Activated gamma-delta T cell treated with Interleukin-2 at 50 U/mL for 16 hours (primary cell): ENCODE data around the gene CPSF4.
"Not testable (repeated sequence)": the region's sequence is repeated elsewhere in the genome, so short reads cannot be mapped to it uniquely, and the experiment has no call there.

Experiments
- DNase-seq: peaks from one replicate; pipeline ENCODE4 v3.0.0-alpha.2; 2020

The CPSF4 gene

GRCh38 chr7:99408379-99409191 lies 30.2 kb upstream of the CPSF4 start, which contains the start of the genes BUD31 and PDAP1:
Gene BUD31, plus strand, starts transcription at chr7:99408969. Its CDS starts 2,124 bp downstream, at chr7:99411093.
Gene PDAP1, minus strand, starts transcription at chr7:99408597. Its CDS starts 49 bp downstream, at chr7:99408548.
- peak; percentile 93 for DNase-seq

GRCh38 chr7:99409192-99409572 lies 29.6 kb upstream of the CPSF4 start:
- DNase-seq: no peak

- DNase-seq: no peak
Observed at GRCh38 chr7:99409806-99410205, 28.9 kb upstream of the CPSF4 start.

- no peak for DNase-seq
Observed at GRCh38 chr7:99410635-99411034, 28.1 kb upstream of the CPSF4 start.

DNA sequence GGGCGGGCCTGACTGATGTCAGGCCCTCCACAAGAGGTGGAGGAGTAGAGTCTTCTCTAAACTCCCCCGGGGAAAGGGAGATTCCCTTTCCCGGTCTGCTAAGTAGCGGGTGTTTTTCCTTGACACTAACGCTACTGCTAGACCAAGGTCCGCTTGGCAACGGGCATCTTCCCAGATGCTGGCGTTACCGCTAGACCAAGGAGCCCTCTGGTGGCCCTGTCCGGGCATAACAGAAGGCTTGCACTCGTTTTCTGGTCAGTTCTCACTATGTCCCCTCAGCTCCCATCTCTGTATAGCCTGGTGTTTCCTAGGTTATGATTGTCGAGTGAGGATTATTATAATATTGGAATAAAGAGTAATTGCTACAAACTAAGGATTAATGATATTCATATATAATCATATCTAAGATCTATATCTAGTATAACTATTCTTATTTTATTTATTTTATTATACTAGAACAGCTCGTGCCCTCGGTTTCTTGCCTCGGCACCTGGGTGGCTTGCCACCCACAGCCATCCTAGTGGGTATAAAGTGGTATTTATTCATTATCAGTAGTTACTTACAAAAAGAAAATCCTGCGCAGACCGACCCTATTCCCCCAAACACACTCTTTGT lies 23.1 kb upstream of the CPSF4 start:
- peak; percentile 18 for DNase-seq

DNA sequence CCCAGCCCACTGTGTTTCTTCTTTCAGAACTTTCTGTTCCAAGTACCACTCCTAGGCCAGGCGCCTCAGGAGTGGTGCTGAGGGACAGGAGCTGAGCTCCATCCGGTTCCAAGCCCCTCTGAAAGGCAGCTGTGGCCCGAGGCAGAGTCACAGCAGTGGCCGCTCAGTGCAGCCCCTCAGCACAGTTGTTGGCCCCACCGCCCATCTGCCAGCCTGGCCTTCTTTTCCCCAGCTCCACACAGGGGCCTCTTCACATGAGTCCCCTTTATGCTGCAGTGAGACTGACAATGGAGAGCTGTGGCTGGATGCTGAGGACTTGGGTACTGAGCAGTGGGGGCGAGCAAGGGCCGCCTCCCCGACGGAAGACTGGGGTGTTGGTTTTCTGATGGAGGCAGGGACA lies 20.5 kb upstream of the CPSF4 start:
- no peak for DNase-seq

DNA sequence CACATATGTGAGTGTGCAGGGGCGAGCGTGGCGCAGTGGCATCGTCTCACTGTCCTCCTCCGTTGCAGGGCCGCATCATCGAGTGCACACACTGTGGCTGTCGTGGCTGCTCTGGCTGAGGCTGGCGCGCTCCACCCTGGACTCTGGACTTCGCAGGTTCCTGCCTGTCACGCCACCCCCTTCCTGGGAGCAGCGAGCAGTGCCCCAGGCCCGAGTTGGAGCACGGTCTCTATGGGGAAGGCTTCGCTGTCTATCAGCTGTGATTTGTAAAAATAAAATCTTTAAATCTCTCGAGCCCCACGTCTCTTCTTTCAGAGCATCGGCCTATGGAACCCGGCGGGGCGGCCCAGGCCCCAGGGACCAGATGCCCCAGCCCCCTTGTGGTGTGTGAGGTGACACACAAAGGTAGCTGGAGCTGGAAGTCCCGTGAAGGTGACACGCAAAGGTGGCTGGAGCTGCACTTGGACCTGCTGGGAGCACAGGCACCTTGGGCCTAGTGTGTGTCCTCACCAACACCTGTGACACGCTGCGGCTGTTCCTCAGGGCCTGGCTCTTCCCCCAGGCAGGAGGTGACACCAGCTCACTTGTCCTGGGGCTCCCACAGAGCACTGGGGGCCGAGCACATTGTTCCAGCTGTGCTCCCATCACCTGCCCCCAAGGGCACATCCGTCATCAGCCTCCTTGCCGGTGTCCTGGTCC lies 19.3 kb upstream of the CPSF4 start:
- DNase-seq: no peak

DNA sequence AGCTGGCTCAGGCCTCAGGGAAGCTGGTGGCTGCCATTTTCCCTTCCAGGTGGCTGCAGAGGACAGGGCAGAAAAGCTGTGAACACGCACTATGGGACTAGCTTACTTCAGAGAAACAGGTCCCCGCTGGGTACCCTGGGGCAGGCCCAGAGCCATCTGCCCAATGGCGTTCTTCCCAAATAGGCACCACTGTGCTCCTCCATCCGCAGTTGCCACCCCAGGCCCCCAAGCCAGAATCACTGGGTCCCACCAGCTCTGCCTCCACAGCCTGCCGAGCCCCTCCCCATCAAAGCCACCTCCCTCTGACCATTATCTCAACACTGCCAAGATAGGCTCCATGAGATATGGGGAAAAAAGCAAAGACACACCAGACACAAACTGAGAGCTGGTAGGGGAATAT lies 18.5 kb upstream of the CPSF4 start:
- DNase-seq: no peak

GRCh38 chr7:99420986-99421385 lies 17.8 kb upstream of the CPSF4 start:
- no peak for DNase-seq

GRCh38 chr7:99422186-99422585 lies 16.6 kb upstream of the CPSF4 start:
- DNase-seq: no peak

- DNase-seq: no peak
Observed at GRCh38 chr7:99422625-99423024, 16.1 kb upstream of the CPSF4 start.

DNA sequence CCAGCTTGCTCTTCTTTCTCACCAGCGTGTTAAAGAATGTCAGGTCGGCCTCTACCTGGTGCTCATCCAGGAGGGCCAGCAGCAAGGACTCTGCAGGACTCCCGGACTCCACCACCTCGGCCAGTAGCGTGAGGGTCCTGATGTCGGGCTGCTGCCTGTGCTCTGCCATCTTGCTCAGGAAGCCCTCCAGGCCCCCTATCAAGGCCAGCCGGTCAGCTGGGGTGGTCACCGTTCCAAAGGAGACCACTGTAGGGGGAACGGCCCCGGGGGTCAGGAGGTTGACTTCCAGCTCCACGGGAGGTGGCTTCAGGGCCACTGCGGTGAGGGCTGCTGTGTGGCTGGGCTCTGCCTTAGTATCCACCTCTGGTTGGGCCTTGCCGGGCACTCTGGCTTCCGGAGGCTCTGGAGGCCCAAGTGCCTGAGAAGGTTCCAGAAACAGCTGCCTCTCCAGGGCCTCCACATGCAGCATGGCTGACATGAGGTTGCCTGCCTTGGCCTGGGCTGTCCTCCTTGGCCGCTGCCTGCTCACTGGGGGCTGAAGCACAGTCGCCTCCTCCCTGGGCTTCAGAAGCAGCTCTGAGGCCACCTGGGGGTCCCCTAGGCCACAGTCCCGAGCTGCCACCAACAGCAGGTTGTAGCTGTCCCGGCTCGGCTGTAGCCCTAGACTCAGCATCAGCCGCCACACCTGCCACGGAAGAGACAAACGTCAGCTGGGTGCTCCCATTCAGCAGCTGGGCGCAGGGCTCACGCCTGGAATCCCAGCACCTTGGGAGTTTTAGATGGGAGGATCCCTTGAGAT lies 13.6 kb upstream of the CPSF4 start:
- no peak for DNase-seq

- DNase-seq: no peak
Observed at GRCh38 chr7:99428972-99429566, 9.7 kb upstream of the CPSF4 start.

GRCh38 chr7:99429756-99430155 lies 9.0 kb upstream of the CPSF4 start:
- DNase-seq: no peak

GRCh38 chr7:99431756-99432540 lies 6.8 kb upstream of the CPSF4 start:
- not testable (repeated sequence) for DNase-seq

GRCh38 chr7:99433158-99433557 lies 5.6 kb upstream of the CPSF4 start:
- DNase-seq: no peak

DNA sequence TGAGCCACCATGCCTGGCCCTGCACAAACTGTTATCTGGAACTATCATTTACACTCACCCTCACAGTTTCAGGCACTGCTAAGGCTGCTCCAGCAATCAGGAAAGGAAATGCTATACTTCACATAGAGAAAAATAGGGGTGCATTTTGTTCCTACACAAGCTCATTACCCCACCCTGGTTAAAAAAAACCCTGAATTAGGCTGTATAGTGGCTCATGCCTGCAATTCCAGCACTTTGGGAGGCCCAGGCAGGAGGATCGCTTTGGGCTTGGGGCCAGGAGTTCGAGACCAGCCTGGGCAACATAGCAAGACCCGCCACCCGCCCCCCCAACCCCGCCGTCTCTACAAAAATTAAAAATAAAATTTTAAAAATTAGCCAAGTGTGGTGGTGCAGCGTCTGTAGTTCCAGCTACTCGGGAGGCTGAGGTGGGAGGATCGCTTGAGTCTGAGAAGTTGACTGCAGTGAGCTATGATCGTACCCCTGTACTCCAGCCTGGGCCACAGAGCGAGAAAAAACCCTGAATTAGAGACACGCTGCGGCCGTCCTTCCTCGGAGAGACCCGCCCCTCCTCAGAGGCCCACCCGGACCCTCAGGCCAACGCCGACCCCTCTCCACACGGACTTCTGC lies 684 bp upstream of the CPSF4 start:
- no peak for DNase-seq

GRCh38 chr7:99440195-99440594 lies 1.5 kb downstream of the CPSF4 start:
- DNase-seq: no peak

DNA sequence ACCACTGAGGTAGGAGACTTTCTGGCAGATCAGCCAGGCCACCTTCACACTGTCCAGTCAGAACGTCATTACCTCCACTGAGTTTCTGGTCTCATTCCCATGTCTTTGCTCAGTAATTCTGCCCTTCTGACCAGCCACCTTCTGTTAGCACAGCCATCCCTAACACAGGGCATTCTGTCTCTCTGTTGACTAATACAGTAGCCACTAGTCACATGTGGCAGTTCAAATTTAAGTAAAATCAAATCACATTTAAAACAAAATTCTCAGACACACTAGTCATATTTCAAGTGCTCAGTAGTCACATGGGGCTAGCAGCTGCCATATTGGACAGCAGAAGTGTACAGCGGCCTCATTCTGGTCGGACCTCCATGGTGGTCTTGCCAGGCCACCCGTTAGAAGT lies 7.4 kb downstream of the CPSF4 start:
- no peak for DNase-seq

DNA sequence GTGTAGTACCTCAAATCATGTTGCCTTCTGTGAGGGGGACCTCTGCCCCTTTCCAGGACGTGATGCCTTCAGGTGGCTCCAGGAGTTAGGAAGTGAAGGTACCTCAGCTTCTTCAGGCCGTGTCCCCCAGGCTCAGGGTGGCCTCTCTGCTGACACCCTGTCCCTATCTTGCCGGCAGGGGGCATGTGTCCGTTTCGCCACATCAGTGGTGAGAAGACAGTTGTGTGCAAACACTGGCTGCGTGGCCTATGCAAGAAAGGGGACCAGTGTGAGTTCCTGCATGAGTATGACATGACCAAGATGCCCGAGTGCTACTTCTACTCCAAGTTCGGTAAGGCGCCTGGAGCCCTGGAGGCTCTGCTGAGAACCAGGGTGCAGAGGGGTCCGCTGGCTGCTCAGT lies 9.2 kb downstream of the CPSF4 start:
- DNase-seq: no peak

DNA sequence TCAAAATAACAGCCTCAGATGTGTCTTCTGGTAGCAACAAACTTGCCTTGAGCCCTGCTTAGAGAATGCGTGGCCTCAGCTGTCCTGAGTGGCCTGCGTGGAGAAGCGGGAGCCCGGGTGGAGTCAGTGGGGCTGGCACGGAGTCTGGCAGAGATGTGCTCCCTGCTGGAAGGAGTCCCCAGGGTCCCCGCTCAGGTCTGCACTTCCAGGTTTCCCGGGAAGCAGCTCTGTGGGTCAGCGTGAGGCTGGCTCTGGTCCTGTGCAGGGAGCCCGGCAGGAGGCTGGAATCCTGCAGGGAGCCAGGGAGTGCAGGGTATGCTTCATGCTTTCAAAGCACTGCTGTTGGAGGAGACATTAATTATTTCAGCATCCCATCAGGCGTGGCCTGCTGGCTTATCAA lies 10.1 kb downstream of the CPSF4 start:
- no peak for DNase-seq
